H9 (cell line): ENCODE results near the gene CTNNA3. TPM values are rescaled to one million over a fixed set of nuclear protein-coding genes. Genes with fewer than 3 reads are reported as not detected.

ENCODE experiments used
- DNase-seq: peaks from one replicate; pipeline ENCODE4 v3.0.0-alpha.2; 2017
- H2AFZ ChIP-seq: one replicate; pipeline ENCODE4 v1.6.1; 2013; ENCODE audit warnings: mild to moderate bottlenecking, low read length, control low read depth, moderate library complexity
- H2AK5ac ChIP-seq: 2 replicates; pipeline ENCODE4 v1.6.1; 2013; ENCODE audit warnings: low read length, control low read depth, mixed read lengths; ENCODE audit not compliant: insufficient read length
- H2BK120ac ChIP-seq: one replicate; pipeline ENCODE4 v1.6.1; 2013; ENCODE audit warnings: low read depth, mild to moderate bottlenecking, low read length, control low read depth, inconsistent platforms; ENCODE audit not compliant: poor library complexity, severe bottlenecking
- H2BK12ac ChIP-seq: 2 replicates; pipeline ENCODE4 v1.6.1; 2013; ENCODE audit warnings: low read length, control low read depth, mixed read lengths, low read depth; ENCODE audit not compliant: insufficient read length
- H2BK15ac ChIP-seq: 2 replicates; pipeline ENCODE4 v1.6.1; 2013; ENCODE audit warnings: low read depth, low read length, control low read depth
- H2BK20ac ChIP-seq: one replicate; pipeline ENCODE4 v1.6.1; 2013; ENCODE audit warnings: low read depth, mild to moderate bottlenecking, low read length, control low read depth, inconsistent platforms; ENCODE audit not compliant: poor library complexity, severe bottlenecking
- H2BK5ac ChIP-seq: 2 replicates; pipeline ENCODE4 v1.6.1; 2013; ENCODE audit warnings: low read length, control low read depth, mixed read lengths; ENCODE audit not compliant: insufficient read length
- H3K14ac ChIP-seq: 2 replicates; pipeline ENCODE4 v1.6.1; 2013; ENCODE audit warnings: low read length, control low read depth; ENCODE audit not compliant: insufficient read depth
- H3K18ac ChIP-seq: 2 replicates; pipeline ENCODE4 v1.6.1; 2013; ENCODE audit warnings: low read depth, mild to moderate bottlenecking, mixed read lengths, low read length, control low read depth; ENCODE audit not compliant: insufficient read length
- H3K23ac ChIP-seq: 2 replicates; pipeline ENCODE4 v1.6.1; 2013; ENCODE audit warnings: low read length, control low read depth, mixed read lengths, low read depth; ENCODE audit not compliant: insufficient read length
- H3K23me2 ChIP-seq: 2 replicates; pipeline ENCODE4 v1.6.1; 2013; ENCODE audit warnings: low read depth, mild to moderate bottlenecking, mixed read lengths, low read length, control low read depth; ENCODE audit not compliant: insufficient read length, poor library complexity, severe bottlenecking
- H3K27ac ChIP-seq: 2 replicates; pipeline ENCODE4 v1.5.1; 2013; ENCODE audit warnings: low read length, control low read depth, mixed read lengths, low read depth; ENCODE audit not compliant: insufficient read length
- H3K27me3 ChIP-seq: 2 replicates; pipeline ENCODE4 v1.6.1; 2013; ENCODE audit warnings: low read length, control low read depth, inconsistent platforms; ENCODE audit not compliant: insufficient read depth
- H3K4ac ChIP-seq: 2 replicates; pipeline ENCODE4 v1.6.1; 2013; ENCODE audit warnings: low read depth, mild to moderate bottlenecking, control low read depth, inconsistent platforms, low read length, moderate library complexity
- H3K4me1 ChIP-seq: 2 replicates; pipeline ENCODE4 v1.6.1; 2013; ENCODE audit warnings: low read length, control low read depth, inconsistent platforms; ENCODE audit not compliant: insufficient read depth
- H3K4me2 ChIP-seq: 2 replicates; pipeline ENCODE4 v1.6.1; 2013; ENCODE audit warnings: low read length, control low read depth, mixed read lengths; ENCODE audit not compliant: insufficient read length, insufficient read depth
- H3K56ac ChIP-seq: 2 replicates; pipeline ENCODE4 v1.6.1; 2013; ENCODE audit warnings: low read depth, mild to moderate bottlenecking, mixed read lengths, low read length, control low read depth; ENCODE audit not compliant: insufficient read length
- H3K79me1 ChIP-seq: 2 replicates; pipeline ENCODE4 v1.6.1; 2013; ENCODE audit warnings: low read depth, mild to moderate bottlenecking, moderate library complexity, low read length, control low read depth, inconsistent platforms; ENCODE audit not compliant: insufficient read depth, poor library complexity, severe bottlenecking
- H3K79me2 ChIP-seq: 2 replicates; pipeline ENCODE4 v1.6.1; 2013; ENCODE audit warnings: low read length, control low read depth, inconsistent platforms; ENCODE audit not compliant: insufficient read depth
- H3K9ac ChIP-seq: 2 replicates; pipeline ENCODE4 v1.6.1; 2013; ENCODE audit warnings: low read length, control low read depth, mixed read lengths; ENCODE audit not compliant: insufficient read length; ENCODE audit errors: extremely low read depth
- H3K9me3 ChIP-seq: one replicate; pipeline ENCODE4 v1.6.1; 2013; ENCODE audit warnings: low read depth, low read length, inconsistent platforms; ENCODE audit not compliant: control insufficient read depth
- H3T11ph ChIP-seq: one replicate; pipeline ENCODE4 v1.6.1; 2013; ENCODE audit warnings: mild to moderate bottlenecking, low read length, control low read depth, inconsistent platforms
- H4K20me1 ChIP-seq: one replicate; pipeline ENCODE4 v1.6.1; 2013; ENCODE audit not compliant: control insufficient read depth, insufficient read length, insufficient read depth
- H4K5ac ChIP-seq: 2 replicates; pipeline ENCODE4 v1.6.1; 2013; ENCODE audit warnings: low read depth, mild to moderate bottlenecking, mixed read lengths, low read length, control low read depth; ENCODE audit not compliant: insufficient read length
- H4K8ac ChIP-seq: replicated peaks from 2 replicates; pipeline ENCODE4 v1.6.1; 2013; ENCODE audit warnings: low read length, control low read depth, mixed read lengths, low read depth; ENCODE audit not compliant: insufficient read length
- H4K91ac ChIP-seq: 2 replicates; pipeline ENCODE4 v1.6.1; 2013; ENCODE audit warnings: low read depth, mild to moderate bottlenecking, moderate library complexity, mixed read lengths, low read length, control low read depth; ENCODE audit not compliant: insufficient read length
- H3K27ac Mint-ChIP-seq, 3 experiments: 2 replicates in 2 of 3; 3 replicates in 1 of 3; pipeline ENCODE4 v1.8.0; 2020 to 2021; ENCODE audit warnings: mixed read lengths in 3 of 3, mild to moderate bottlenecking in 1 of 3, moderate library complexity in 1 of 3
- H3K27me3 Mint-ChIP-seq: 2 replicates; pipeline ENCODE4 v1.8.0; 2021; ENCODE audit warnings: low read depth, mild to moderate bottlenecking, moderate library complexity, mixed read lengths
- H3K36me3 Mint-ChIP-seq, 3 experiments: 2 replicates in 2 of 3; 3 replicates in 1 of 3; pipeline ENCODE4 v1.8.0; 2020 to 2021; ENCODE audit warnings: low read depth in 3 of 3, mixed read lengths in 3 of 3; ENCODE audit not compliant: insufficient read depth in 1 of 3
- H3K4me1 Mint-ChIP-seq, 2 experiments: 2 replicates each; pipeline ENCODE4 v1.8.0; 2020; ENCODE audit warnings: mixed read lengths in 2 of 2
- H3K4me3 Mint-ChIP-seq, 2 experiments: 2 replicates in 1 of 2; 3 replicates in 1 of 2; pipeline ENCODE4 v1.8.0; 2020 to 2021; ENCODE audit warnings: mild to moderate bottlenecking in 2 of 2, mixed read lengths in 2 of 2, moderate library complexity in 1 of 2
- H3K9me3 Mint-ChIP-seq, 2 experiments: 2 replicates in 1 of 2; 3 replicates in 1 of 2; pipeline ENCODE4 v1.8.0; 2020; ENCODE audit warnings: mild to moderate bottlenecking in 2 of 2, mixed read lengths in 2 of 2, moderate library complexity in 1 of 2
- CTCF ChIP-seq: fragments of 200-600 bp; sonication (generic); conservative IDR thresholded peaks from 3 replicates; pipeline ENCODE4 v1.8.0; 2021; ENCODE audit warnings: antibody characterized with exemption, mild to moderate bottlenecking
- WGBS: extraction: QIAGEN DNeasy Blood & Tissue Kit; methylation state at CpG from one replicate; pipeline ENCODE4 v1.1.7; 2013; ENCODE audit warnings: missing lambda C conversion rate, low lambda C conversion rate, mixed read lengths; ENCODE audit not compliant: insufficient read length; ENCODE audit errors: extremely low coverage; 5-methylcytosine and 5-hydroxymethylcytosine counted together
- total RNA-seq: library from RNA; stranded (reverse); gene quantifications from 2 replicates; pipeline ENCODE4 v1.2.1, GENCODE V29; 2021

CTNNA3 gene
- total RNA-seq, 1 experiment from 2014 or later = 3.3 TPM

DNA sequence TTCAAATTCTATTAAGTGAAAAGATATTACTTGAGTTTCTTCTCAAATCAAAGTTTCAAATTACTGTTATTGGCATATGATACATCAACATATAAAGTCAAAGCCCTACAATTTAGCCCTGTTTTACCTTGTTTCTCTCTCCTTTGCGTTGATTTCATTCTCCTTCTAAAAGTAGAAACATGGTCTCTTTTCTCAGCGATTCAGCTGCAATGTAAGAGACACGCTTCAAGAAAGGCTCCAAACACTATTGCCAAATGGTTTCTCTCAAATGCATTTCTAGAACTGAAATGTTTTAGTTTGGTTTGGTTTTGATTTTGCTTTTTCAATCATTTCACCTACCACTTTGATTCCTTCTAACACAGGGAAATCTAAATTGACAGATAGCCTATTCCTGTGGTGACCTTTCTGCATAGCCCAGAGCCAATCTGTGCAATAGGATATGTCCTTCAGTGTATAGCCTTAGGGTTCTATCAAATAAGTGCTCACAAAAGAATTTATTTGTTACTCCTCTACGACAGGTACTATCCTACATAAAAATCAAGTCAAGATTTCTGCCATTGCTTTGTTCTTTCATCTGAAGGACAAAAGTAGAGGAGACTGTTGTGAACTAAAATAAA, 47.3 kb downstream of the CTNNA3 start:
- no peaks in the 10 kb centered on the region for H3K27me3 ChIP-seq
- no peaks in the 10 kb centered on the region for H3K9me3 ChIP-seq
- Mint-ChIP-seq H3K27ac (no peak overlapping the region), H3K4me3 (no peak overlapping the region), H3K9me3 (peaks cover under 1 to 3% of the 10 kb centered on the region in 2 experiments; a peak in 2 of 5 replicates), H3K4me1 (no peaks in the 10 kb centered on the region), H3K27me3 (no peaks in the 10 kb centered on the region), H3K36me3 (no peaks in the 10 kb centered on the region)
- no peaks in the 10 kb centered on the region for H3K23me2 ChIP-seq
- no peak overlapping the region for H4K91ac ChIP-seq
- H3K4ac ChIP-seq = no peak overlapping the region
- no peak overlapping the region for H4K8ac ChIP-seq
- TF ChIP-seq CTCF = no peak
- H2BK15ac ChIP-seq = no peak overlapping the region
- H3K14ac ChIP-seq = no peak overlapping the region
- H3T11ph ChIP-seq = no peak overlapping the region
- H4K5ac ChIP-seq = no peak overlapping the region
- DNase-seq = no peak
- no peaks in the 10 kb centered on the region for H3K79me2 ChIP-seq
- H3K56ac ChIP-seq = no peak overlapping the region
- no peak overlapping the region for H2AFZ ChIP-seq
- H2BK12ac ChIP-seq = no peak overlapping the region
- no peak overlapping the region for H3K4me2 ChIP-seq
- no peaks in the 10 kb centered on the region for H4K20me1 ChIP-seq
- no peaks in the 10 kb centered on the region for H3K79me1 ChIP-seq
- H2BK20ac ChIP-seq = no peak overlapping the region
- no peak overlapping the region for H2BK120ac ChIP-seq
- H3K23ac ChIP-seq = no peak overlapping the region
- no CpG with 5 or more reads among the region's 4 CpGs for WGBS
- H3K27ac ChIP-seq = no peak overlapping the region
- H3K9ac ChIP-seq = no peak overlapping the region
- no peak overlapping the region for H2AK5ac ChIP-seq
- no peak overlapping the region for H2BK5ac ChIP-seq
- H3K4me1 ChIP-seq = no peaks in the 10 kb centered on the region
- no peak overlapping the region for H3K18ac ChIP-seq
